HG03064 (cell line): ENCODE measurements around the gene TAS1R1.

Source experiments
- ATAC-seq: cut with Tn5 transposase; IDR thresholded peaks from one replicate; pipeline ENCODE4 v1.9.1; 2021; ENCODE audit warnings: low read depth; ENCODE audit not compliant: unreplicated experiment

Gene TAS1R1

DNA sequence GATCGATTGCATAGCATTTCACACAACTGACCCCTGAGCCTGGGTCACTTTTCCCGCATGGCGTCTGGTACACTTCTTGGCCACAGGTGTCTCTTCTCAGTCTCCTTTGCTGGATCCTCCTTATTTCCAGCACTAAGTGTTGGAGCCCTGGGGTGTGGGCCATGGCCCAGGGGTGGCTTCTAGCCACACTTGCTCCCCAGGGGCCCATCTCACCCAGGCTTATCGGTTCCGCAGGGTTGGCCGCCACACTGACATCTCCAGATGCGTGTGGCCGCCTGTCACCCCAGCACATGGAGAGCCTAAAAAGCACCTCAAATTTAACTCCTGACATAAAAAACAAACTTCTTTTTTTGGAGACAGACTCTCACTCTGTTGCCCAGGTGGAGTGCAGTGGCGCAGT, 71.9 kb downstream of the TAS1R1 start:
- ATAC-seq: no peak

DNA sequence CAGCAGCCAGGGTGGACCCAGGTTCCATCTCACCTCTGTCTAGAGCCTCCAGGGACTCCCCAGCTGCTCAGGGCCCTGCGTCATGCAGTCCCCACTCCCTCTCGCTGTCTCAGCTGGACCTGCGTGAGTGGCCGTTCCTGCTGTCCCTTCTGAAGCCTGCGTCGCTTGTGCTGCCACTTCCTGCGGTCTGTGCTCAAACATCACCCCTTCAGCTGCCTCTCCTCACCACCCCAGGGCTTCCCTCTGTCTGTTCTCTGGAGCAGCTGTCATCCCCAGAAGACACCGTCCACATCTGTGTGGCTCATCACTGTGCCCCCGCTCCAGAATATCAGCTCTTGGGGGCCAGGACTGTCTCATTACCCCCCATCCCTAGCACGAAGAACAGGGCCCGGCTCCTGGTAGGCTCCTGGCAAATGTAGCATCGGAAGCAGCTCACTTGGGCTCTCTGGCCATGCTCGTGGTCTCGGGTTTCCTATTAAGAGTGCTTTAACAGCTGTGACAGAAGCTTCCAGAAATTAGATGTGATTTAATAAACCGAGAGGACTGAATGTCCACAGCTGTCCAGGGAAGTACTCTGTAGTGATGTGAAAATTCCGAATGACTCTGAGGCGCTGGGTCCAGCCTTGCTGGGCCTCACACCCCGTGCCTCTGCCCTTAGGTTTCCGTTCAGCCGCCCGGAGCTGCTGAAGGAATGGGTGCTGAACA, 72.9 kb downstream of the TAS1R1 start:
- no peak for ATAC-seq

DNA sequence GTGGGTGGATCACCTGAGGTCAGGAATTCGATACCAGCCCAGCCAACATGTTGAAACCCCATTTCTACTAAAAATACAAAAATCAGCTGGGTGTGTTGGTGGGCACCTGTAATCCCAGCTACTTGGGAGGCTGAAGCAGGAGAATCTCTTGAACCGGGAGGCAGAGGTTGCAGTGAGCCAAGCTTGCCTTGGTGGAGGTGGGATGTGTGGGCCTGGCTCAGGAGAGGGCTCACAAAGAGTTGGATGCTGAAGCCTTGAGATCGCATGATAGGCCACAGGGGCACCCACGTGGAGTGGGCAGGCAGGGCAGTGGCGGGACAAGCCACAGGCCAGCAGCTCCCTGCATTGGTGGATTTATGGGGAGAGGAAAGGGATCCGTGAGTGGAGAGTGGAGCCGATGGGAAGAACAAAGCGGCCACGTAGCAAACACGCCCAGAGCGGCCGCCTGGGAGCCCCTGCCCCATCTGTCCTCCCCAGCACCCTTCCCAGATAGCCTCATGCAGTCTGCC, 73.9 kb downstream of the TAS1R1 start:
- no peak for ATAC-seq
